Calu3 (cell line): ENCODE results near the gene PRIM2. TPM values are rescaled to one million over a fixed set of nuclear protein-coding genes. Genes with fewer than 3 reads are reported as not detected.
"Not testable (repeated sequence)": the region's sequence is repeated elsewhere in the genome, so short reads cannot be mapped to it uniquely, and the experiment has no call there.

Experiments
- BruUV-seq: library from RNA; stranded (reverse); fragments of 400-500 nt; replicated peaks from 2 replicates; lab custom pipeline; 2021; lab: Mats Ljungman, UMichigan
- CTCF ChIA-PET: fragments of 300-600 bp; sonication (Branson Sonifier 250); formaldehyde crosslinking; loops from one replicate; lab custom pipeline; 2022; ENCODE audit warnings: antibody characterized with exemption; lab: Charles Lee
- DNase-seq: peaks from one replicate; pipeline ENCODE4 v3.0.0; 2022
- H3K27ac Mint-ChIP-seq: one replicate; pipeline ENCODE4 v1.8.0; 2022; ENCODE audit warnings: mixed read lengths; ENCODE audit not compliant: unreplicated experiment
- H3K27me3 Mint-ChIP-seq: one replicate; pipeline ENCODE4 v1.8.0; 2022; ENCODE audit warnings: mixed read lengths; ENCODE audit not compliant: unreplicated experiment
- H3K36me3 Mint-ChIP-seq: one replicate; pipeline ENCODE4 v1.8.0; 2022; ENCODE audit warnings: mild to moderate bottlenecking, moderate library complexity, mixed read lengths; ENCODE audit not compliant: insufficient read depth, unreplicated experiment
- H3K4me1 Mint-ChIP-seq: one replicate; pipeline ENCODE4 v1.8.0; 2022; ENCODE audit warnings: mild to moderate bottlenecking, low read depth, mixed read lengths; ENCODE audit not compliant: unreplicated experiment
- H3K4me3 Mint-ChIP-seq: one replicate; pipeline ENCODE4 v1.8.0; 2022; ENCODE audit warnings: mild to moderate bottlenecking, low read depth, moderate library complexity, mixed read lengths; ENCODE audit not compliant: unreplicated experiment
- H3K9me3 Mint-ChIP-seq: one replicate; pipeline ENCODE4 v1.8.0; 2022; ENCODE audit warnings: low read depth, mixed read lengths; ENCODE audit not compliant: unreplicated experiment
- intact Hi-C: fragments of 100-400 bp; cut with micrococcal nuclease; formaldehyde crosslinking; loops from one replicate; pipeline ENCODE4 v1.10.0; 2022; ENCODE audit not compliant: unreplicated experiment
- total RNA-seq: library from RNA; stranded (reverse); gene quantifications from 2 replicates; pipeline ENCODE4 v1.2.3, GENCODE V29; 2022
- TF ChIP-seq, protein P1 (sequence below): fragments of 200-600 bp; IDR thresholded peaks from one replicate; pipeline ENCODE4 v1.8.0; 2022; ENCODE audit warnings: antibody characterized with exemption; ENCODE audit not compliant: unreplicated experiment

Gene PRIM2
- total RNA-seq, 1 experiment from 2014 or later, result 32.3 TPM

DNA sequence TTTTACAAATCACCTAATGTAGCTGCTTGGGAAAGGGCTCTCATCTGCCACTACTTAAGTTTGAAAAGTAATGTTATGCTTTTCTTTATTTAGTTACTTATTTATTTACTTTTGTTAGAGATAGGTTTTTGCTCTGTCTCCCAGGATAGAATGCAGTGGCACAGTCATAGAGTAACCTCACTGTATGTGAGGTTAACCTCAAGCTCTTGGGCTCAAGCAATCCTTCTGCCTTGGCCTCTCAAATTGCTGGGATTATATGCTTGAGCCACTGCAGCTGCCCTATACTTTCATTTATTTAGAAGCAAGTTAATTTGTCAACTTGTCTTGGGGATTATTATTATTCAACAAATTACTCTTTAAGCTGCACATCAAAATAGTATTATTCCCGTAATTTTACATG is 255.4 kb downstream of the PRIM2 start:
- H3K36me3 Mint-ChIP-seq, H3K27me3 Mint-ChIP-seq, BruUV-seq, intact Hi-C loops, DNase-seq, H3K27ac Mint-ChIP-seq, CTCF ChIA-PET, H3K4me1 Mint-ChIP-seq, H3K9me3 Mint-ChIP-seq, H3K4me3 Mint-ChIP-seq: not testable (repeated sequence)

DNA sequence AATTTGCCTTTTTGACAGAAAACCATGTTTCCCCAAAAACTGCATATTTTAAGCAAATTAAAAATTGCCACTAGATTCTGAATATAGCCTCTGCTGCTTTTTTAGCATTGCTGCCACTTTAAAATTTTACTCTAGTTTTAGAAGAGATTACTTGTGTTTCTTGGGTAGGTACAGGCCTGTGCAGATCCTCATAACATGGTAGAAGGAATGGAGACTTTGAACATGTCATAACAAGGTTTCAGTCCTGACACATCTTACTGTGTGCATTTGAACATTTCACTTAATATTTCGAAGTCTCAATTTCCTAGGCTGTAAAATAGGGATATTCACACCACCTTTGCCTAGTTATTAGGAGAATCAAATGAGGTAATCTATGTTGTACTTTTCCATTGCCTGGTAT is 259.6 kb downstream of the PRIM2 start:
- CTCF ChIA-PET, result not testable (repeated sequence)

DNA sequence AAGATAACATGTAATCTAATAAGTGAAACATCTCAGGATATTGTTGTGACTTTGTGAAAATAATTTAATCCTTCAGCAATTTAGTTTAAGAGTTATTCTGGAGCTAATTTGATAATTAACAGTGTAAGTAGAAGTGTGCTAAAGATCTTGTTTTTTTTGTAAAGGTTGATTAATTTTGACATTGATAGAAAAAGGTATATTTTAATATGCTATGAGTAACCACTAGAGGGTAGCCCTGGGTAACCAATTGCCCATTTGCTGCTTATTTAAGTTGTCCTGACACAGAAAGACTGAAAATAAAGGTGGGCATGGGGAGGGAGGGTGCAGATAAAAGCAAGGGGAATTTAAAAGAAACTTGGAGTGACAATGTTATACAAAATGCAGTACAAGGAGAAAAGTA is 262.1 kb downstream of the PRIM2 start:
- DNase-seq, H3K4me1 Mint-ChIP-seq, H3K4me3 Mint-ChIP-seq, H3K36me3 Mint-ChIP-seq, CTCF ChIA-PET, intact Hi-C loops, H3K27ac Mint-ChIP-seq, H3K9me3 Mint-ChIP-seq, H3K27me3 Mint-ChIP-seq, BruUV-seq: not testable (repeated sequence)
- TF ChIP-seq, protein P1, sequence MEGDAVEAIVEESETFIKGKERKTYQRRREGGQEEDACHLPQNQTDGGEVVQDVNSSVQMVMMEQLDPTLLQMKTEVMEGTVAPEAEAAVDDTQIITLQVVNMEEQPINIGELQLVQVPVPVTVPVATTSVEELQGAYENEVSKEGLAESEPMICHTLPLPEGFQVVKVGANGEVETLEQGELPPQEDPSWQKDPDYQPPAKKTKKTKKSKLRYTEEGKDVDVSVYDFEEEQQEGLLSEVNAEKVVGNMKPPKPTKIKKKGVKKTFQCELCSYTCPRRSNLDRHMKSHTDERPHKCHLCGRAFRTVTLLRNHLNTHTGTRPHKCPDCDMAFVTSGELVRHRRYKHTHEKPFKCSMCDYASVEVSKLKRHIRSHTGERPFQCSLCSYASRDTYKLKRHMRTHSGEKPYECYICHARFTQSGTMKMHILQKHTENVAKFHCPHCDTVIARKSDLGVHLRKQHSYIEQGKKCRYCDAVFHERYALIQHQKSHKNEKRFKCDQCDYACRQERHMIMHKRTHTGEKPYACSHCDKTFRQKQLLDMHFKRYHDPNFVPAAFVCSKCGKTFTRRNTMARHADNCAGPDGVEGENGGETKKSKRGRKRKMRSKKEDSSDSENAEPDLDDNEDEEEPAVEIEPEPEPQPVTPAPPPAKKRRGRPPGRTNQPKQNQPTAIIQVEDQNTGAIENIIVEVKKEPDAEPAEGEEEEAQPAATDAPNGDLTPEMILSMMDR, result peak; percentile 37

More for the DNA sequence above, 259.6 kb downstream of the PRIM2 start:
- DNase-seq, BruUV-seq, H3K4me1 Mint-ChIP-seq, intact Hi-C loops, H3K36me3 Mint-ChIP-seq, H3K9me3 Mint-ChIP-seq, H3K4me3 Mint-ChIP-seq, H3K27ac Mint-ChIP-seq, H3K27me3 Mint-ChIP-seq: not testable (repeated sequence)

DNA sequence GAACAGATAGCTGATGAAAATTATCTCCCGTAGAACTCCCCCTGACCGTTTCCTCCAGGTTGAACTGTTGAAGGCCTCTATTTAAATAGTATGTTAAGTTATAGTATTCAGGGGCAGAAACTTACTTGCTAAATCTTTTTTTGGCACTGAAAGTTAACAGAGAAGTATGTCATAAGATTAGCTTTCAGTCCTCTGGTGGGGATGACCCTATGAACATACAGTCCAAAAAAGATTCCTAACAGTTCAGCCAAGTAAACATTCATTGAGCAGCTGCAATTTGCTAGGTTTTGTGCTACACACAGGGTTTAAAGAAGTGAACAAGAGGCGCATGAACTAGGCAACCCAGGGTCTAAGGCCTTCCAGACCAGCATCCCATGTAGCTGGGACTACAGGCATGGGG is 264.2 kb downstream of the PRIM2 start:
- DNase-seq, H3K4me3 Mint-ChIP-seq, intact Hi-C loops, BruUV-seq, CTCF ChIA-PET, H3K4me1 Mint-ChIP-seq, H3K9me3 Mint-ChIP-seq, H3K27me3 Mint-ChIP-seq, H3K27ac Mint-ChIP-seq, H3K36me3 Mint-ChIP-seq: not testable (repeated sequence)

DNA sequence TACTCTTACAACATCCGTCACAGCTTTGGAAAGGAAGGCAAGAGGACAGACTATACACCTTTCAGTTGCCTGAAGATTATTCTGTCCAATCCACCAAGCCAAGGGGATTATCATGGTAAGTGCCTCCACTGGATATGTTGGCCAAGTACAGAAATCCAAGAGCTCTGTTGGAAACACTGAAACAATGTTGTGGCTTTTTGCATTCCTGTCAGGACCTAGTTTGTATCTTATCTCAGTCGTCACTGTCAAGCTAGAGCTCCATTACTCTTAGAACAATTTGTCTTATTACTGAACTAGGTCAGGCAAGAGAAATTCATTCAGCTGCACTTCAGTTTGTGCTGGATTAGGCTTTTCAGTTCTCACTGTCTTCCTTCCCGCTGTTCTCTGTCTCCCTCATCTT is 283.7 kb downstream of the PRIM2 start:
- intact Hi-C loops, CTCF ChIA-PET, DNase-seq, H3K27me3 Mint-ChIP-seq, H3K4me1 Mint-ChIP-seq, BruUV-seq, H3K9me3 Mint-ChIP-seq, H3K27ac Mint-ChIP-seq, H3K4me3 Mint-ChIP-seq, H3K36me3 Mint-ChIP-seq: not testable (repeated sequence)

DNA sequence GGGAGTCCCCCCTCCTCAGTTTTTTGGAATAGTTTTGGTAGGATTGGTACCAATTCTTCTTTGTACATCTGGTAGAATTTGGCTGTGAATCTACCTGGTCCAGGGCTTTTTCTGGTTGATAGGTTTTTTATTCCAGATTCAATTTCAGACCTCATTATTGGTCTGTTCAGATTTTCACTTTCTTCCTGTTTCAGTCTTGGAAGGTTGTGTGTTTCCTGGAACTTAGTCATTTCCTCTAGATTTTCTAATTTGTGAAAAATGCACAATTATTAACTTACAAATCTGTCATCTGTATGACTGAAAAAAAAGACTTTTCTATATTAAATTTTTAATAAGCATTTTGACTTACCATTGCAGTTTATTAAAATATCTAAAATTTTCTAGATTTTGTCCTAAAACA is 287.9 kb downstream of the PRIM2 start:
- DNase-seq, intact Hi-C loops, BruUV-seq, H3K4me1 Mint-ChIP-seq, CTCF ChIA-PET, H3K9me3 Mint-ChIP-seq, H3K36me3 Mint-ChIP-seq, H3K27me3 Mint-ChIP-seq: not testable (repeated sequence)
- Mint-ChIP-seq H3K27ac (peak overlapping the region; percentile 42), H3K4me3 (peak overlapping the region; percentile 26)

DNA sequence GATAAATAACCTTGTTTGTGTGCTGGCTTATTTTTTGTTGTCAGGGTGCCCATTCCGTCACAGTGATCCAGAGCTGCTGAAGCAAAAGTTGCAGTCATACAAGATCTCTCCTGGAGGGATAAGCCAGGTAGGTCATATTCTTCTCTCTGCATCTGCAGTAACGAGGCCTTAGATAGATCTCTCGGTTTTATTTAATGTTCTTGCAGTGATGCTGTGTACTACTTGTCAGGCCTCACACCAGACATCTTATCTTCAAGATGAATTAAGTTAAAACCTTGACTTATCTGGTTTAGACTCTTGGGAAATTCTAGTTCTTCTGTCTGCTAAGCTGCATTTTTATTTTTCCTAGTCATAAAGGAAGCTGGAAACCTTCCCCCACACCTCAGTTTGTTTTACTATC is 288.9 kb downstream of the PRIM2 start:
- H3K27me3 Mint-ChIP-seq, intact Hi-C loops, CTCF ChIA-PET, H3K4me3 Mint-ChIP-seq, DNase-seq, H3K9me3 Mint-ChIP-seq, BruUV-seq, H3K27ac Mint-ChIP-seq, H3K36me3 Mint-ChIP-seq, H3K4me1 Mint-ChIP-seq: not testable (repeated sequence)

DNA sequence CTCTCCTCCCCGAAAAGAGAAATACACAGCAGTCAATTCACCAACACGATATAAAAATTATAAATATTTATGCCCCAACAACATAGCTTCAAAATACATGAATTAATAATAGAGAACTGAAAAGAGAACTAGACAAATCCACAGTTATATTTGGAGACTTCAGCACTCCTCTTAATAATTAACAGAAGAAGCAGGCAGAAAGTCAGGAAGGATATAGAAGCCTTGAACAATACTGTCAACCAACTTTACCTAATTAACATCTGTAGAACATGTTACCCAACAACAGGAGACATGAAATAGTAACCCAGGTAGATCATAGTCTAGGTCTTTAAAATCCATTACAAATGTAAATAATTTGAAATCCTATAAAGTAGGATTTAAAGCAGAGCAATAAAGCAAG is 293.2 kb downstream of the PRIM2 start:
- intact Hi-C loops, H3K27ac Mint-ChIP-seq, H3K4me1 Mint-ChIP-seq, DNase-seq, H3K36me3 Mint-ChIP-seq, H3K27me3 Mint-ChIP-seq, BruUV-seq, H3K4me3 Mint-ChIP-seq, H3K9me3 Mint-ChIP-seq, CTCF ChIA-PET: not testable (repeated sequence)

DNA sequence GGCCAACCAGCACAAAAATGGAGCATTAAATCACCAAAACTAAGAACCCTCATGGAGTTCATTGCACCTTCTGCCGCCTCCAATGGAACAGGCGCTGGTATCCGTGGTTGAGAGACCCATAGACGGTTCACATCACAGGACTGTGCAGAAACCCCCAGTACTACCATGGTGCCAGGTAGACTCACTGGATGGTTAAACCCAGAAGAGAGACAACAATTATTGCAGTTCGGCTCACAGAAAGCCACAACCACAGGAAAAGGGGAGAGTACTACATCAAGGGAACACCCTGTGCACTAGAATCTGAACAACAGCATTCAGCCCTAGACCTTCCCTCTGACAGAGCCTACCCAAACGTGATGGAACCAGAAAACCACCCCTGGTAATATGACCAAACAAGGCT is 301.5 kb downstream of the PRIM2 start:
- H3K27me3 Mint-ChIP-seq, CTCF ChIA-PET, H3K9me3 Mint-ChIP-seq, H3K36me3 Mint-ChIP-seq, H3K4me1 Mint-ChIP-seq, intact Hi-C loops, H3K27ac Mint-ChIP-seq, H3K4me3 Mint-ChIP-seq, BruUV-seq, DNase-seq: not testable (repeated sequence)

DNA sequence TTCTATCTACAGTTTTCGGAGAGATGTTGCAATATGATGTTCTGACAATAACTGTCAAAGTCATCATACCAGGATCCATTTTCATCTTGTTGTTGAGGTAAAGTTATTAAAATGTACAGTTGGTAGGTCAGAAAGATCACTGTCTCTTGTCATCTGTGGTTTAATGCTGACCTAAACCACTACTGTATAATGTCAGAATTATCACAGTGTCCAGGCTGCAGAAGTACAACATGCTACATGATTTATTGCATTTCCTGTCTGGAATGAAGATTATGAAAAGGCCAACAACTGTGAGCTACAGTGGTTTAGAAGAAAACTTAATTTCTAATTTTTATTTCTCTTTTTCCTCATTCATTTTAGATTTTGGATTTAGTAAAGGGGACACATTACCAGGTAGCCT is 314.3 kb downstream of the PRIM2 start:
- H3K36me3 Mint-ChIP-seq, H3K27me3 Mint-ChIP-seq, H3K4me1 Mint-ChIP-seq, H3K4me3 Mint-ChIP-seq, DNase-seq, H3K9me3 Mint-ChIP-seq, CTCF ChIA-PET, BruUV-seq, H3K27ac Mint-ChIP-seq, intact Hi-C loops: not testable (repeated sequence)
